ENCODE data around the gene CLEC9A. TPM values are rescaled to one million over a fixed set of nuclear protein-coding genes. Genes with fewer than 3 reads are reported as not detected.
"Not testable (repeated sequence)": the region's sequence is repeated elsewhere in the genome, so short reads cannot be mapped to it uniquely, and the experiment has no call there.

The CLEC9A gene
- total RNA-seq, 1 donor from 2014 or later: not detected

- TF ChIP-seq CTCF (IDR thresholded peaks at IDR 0.05; ENCODE audit: unreplicated experiment): no peak
- Mint-ChIP-seq H3K4me1 (ENCODE audit: low read depth) (no peaks in the 10 kb centered on the region), H3K4me3 (ENCODE audit: low read depth) (no peak overlapping the region), H3K36me3 (ENCODE audit: insufficient read depth) (no peaks in the 10 kb centered on the region), H3K27ac (no peak overlapping the region), H3K9me3 (ENCODE audit: low read depth) (no peaks in the 10 kb centered on the region), H3K27me3 (no peaks in the 10 kb centered on the region)
- no peak for DNase-seq (ENCODE audit: low spot score, unreplicated experiment)
Measured at GRCh38 chr12:10025236-10025635, 5.2 kb upstream of the CLEC9A start.

GRCh38 chr12:10026666-10027065 is 3.8 kb upstream of the CLEC9A start:
- H3K4me1 Mint-ChIP-seq (ENCODE audit: low read depth); H3K27ac Mint-ChIP-seq; H3K4me3 Mint-ChIP-seq (ENCODE audit: low read depth); H3K9me3 Mint-ChIP-seq (ENCODE audit: low read depth); DNase-seq (ENCODE audit: low spot score, unreplicated experiment); H3K36me3 Mint-ChIP-seq (ENCODE audit: insufficient read depth); H3K27me3 Mint-ChIP-seq: not testable (repeated sequence)

- no peaks in the 10 kb centered on the region for H3K9me3 Mint-ChIP-seq (ENCODE audit: low read depth)
- H3K4me3 Mint-ChIP-seq (ENCODE audit: low read depth): no peak overlapping the region
- no peaks in the 10 kb centered on the region for H3K36me3 Mint-ChIP-seq (ENCODE audit: insufficient read depth)
- DNase-seq (ENCODE audit: low spot score, unreplicated experiment): no peak
- TF ChIP-seq CTCF (IDR thresholded peaks at IDR 0.05; ENCODE audit: unreplicated experiment): no peak
- no peaks in the 10 kb centered on the region for H3K27me3 Mint-ChIP-seq
- no peak overlapping the region for H3K27ac Mint-ChIP-seq
- H3K4me1 Mint-ChIP-seq (ENCODE audit: low read depth): no peaks in the 10 kb centered on the region
Measured at GRCh38 chr12:10027311-10027710, 3.2 kb upstream of the CLEC9A start.

GRCh38 chr12:10027721-10028120 is 2.8 kb upstream of the CLEC9A start:
- no peak for DNase-seq (ENCODE audit: low spot score, unreplicated experiment)
- Mint-ChIP-seq H3K27ac (no peak overlapping the region), H3K27me3 (no peaks in the 10 kb centered on the region), H3K9me3 (ENCODE audit: low read depth) (no peaks in the 10 kb centered on the region), H3K4me3 (ENCODE audit: low read depth) (no peak overlapping the region), H3K4me1 (ENCODE audit: low read depth) (no peaks in the 10 kb centered on the region), H3K36me3 (ENCODE audit: insufficient read depth) (no peaks in the 10 kb centered on the region)
- no peak for TF ChIP-seq CTCF (IDR thresholded peaks at IDR 0.05; ENCODE audit: unreplicated experiment)

- H3K4me1 Mint-ChIP-seq (ENCODE audit: low read depth): no peaks in the 10 kb centered on the region
- no peak for DNase-seq (ENCODE audit: low spot score, unreplicated experiment)
- no peaks in the 10 kb centered on the region for H3K27me3 Mint-ChIP-seq
- no peak overlapping the region for H3K27ac Mint-ChIP-seq
- no peak for TF ChIP-seq CTCF (IDR thresholded peaks at IDR 0.05; ENCODE audit: unreplicated experiment)
- H3K36me3 Mint-ChIP-seq (ENCODE audit: insufficient read depth): no peaks in the 10 kb centered on the region
- no peak overlapping the region for H3K4me3 Mint-ChIP-seq (ENCODE audit: low read depth)
- no peaks in the 10 kb centered on the region for H3K9me3 Mint-ChIP-seq (ENCODE audit: low read depth)
Measured at GRCh38 chr12:10031321-10031720, 839 bp downstream of the CLEC9A start.

GRCh38 chr12:10031771-10032175 is 1.3 kb downstream of the CLEC9A start:
- Mint-ChIP-seq H3K4me1 (ENCODE audit: low read depth) (no peaks in the 10 kb centered on the region), H3K36me3 (ENCODE audit: insufficient read depth) (no peaks in the 10 kb centered on the region)
- no peak for DNase-seq (ENCODE audit: low spot score, unreplicated experiment)

More at GRCh38 chr12:10031771-10032175, 1.3 kb downstream of the CLEC9A start:
- Mint-ChIP-seq H3K9me3 (ENCODE audit: low read depth) (no peaks in the 10 kb centered on the region), H3K27me3 (no peaks in the 10 kb centered on the region), H3K4me3 (ENCODE audit: low read depth) (no peak overlapping the region), H3K27ac (peak overlapping the region; percentile 22)
- no peak for TF ChIP-seq CTCF (IDR thresholded peaks at IDR 0.05; ENCODE audit: unreplicated experiment)

All from progenitor cell of endocrine pancreas (in vitro differentiated cells).